ENCODE measurements around the gene PIP4K2C. TPM values are rescaled to one million over a fixed set of nuclear protein-coding genes. Genes with fewer than 3 reads are reported as not detected.

The PIP4K2C gene
- total and polyA plus RNA-seq, 2 donors (not counting 1 experiment from before 2014, with no cell fraction given), result 11.9 to 24.3 TPM

DNA sequence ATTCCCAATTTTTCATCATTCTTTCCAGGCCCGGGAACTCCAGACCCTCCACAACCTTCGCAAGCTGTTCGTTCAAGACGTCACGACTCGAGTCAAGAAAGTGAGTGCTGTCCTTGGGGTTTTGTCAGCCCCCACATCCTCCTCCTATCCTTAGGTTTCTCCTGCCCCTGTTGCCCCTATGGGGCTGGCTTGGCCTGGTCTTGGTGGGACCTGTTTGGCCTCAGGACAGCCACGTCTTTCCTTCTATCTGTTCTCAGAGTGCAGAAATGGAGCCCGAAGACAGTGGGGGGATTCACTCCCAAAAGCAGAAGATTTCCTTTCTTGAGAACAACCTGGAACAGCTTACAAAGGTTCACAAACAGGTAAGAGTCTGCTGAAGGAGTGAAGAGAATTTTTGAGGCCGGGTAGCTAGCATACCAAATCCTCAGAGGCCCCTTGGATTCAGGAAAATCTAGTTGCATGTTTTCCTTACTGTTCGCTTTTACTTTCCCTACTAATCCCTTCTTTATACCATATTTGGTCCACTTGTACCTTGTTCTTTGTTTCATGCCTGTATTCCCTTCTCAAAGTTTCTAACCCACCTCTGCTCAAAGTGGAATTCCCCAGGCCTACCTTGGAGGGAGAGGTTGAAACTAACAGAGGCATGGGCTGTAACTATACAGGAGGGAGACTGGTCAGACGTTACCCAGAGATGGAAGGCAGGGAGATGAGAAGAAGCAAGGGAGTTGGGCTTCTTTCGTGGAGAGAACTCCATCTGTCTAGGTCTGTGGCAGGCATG lies 12.8 kb upstream of the PIP4K2C start:
- no peaks in the 10 kb centered on the region for H3K27me3 ChIP-seq (ENCODE audit: control insufficient read depth, insufficient read depth, low read length)
- no peaks in the 10 kb centered on the region for H3K36me3 ChIP-seq (ENCODE audit: control insufficient read depth, insufficient read depth, low read length)
- DNase-seq (ENCODE audit: low read depth in 2 of 2), result no peak

DNA sequence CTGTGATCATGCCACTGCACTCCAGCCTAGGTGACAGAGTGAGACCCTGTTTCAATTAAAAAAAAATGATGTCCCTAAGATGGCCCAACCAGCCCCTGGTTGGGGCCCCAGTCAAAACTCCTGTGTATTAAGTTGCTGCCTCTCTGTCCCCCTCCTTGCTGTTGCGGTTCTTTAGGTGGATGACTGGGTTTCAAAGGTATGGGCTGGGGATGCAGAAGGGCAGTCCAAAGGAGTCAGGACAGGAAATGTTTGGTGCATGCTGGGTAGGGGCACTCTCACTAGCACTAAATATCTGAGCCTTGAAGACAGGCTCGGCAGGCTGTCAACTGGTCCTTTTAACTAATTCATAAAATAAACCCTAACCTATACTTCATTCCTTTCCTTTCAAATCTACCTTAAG lies 12.0 kb upstream of the PIP4K2C start:
- H3K9me3 ChIP-seq (ENCODE audit: control insufficient read depth, insufficient read depth, low read depth, low read length), result no peaks in the 10 kb centered on the region
- H3K27ac ChIP-seq (ENCODE audit: insufficient read depth, low read length), result no peak overlapping the region
- H2AFZ ChIP-seq (ENCODE audit: low read length), result no peak overlapping the region
- no peaks in the 10 kb centered on the region for H3K79me2 ChIP-seq (ENCODE audit: control insufficient read depth, insufficient read depth, low read length)
- no peaks in the 10 kb centered on the region for H3K36me3 ChIP-seq (ENCODE audit: control insufficient read depth, insufficient read depth, low read length)
- H4K20me1 ChIP-seq (ENCODE audit: control insufficient read depth, extremely low read depth, insufficient read depth, low read length), result no peaks in the 10 kb centered on the region
- TF ChIP-seq EZH2 (IDR thresholded peaks at IDR 0.05; ENCODE audit: low read length, missing control alignments), result no peak
- TF ChIP-seq, protein P1, sequence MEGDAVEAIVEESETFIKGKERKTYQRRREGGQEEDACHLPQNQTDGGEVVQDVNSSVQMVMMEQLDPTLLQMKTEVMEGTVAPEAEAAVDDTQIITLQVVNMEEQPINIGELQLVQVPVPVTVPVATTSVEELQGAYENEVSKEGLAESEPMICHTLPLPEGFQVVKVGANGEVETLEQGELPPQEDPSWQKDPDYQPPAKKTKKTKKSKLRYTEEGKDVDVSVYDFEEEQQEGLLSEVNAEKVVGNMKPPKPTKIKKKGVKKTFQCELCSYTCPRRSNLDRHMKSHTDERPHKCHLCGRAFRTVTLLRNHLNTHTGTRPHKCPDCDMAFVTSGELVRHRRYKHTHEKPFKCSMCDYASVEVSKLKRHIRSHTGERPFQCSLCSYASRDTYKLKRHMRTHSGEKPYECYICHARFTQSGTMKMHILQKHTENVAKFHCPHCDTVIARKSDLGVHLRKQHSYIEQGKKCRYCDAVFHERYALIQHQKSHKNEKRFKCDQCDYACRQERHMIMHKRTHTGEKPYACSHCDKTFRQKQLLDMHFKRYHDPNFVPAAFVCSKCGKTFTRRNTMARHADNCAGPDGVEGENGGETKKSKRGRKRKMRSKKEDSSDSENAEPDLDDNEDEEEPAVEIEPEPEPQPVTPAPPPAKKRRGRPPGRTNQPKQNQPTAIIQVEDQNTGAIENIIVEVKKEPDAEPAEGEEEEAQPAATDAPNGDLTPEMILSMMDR (conservative IDR thresholded peaks at IDR 0.05 in 1 of 2, IDR thresholded peaks at IDR 0.05 in 1 of 2; ENCODE audit: low read depth in 1 of 2, low read length in 2 of 2), result no peak
- peak in 1 of 2 donors; percentile 9 for DNase-seq (ENCODE audit: low read depth in 2 of 2)
- no peaks in the 10 kb centered on the region for H3K4me1 ChIP-seq (ENCODE audit: control insufficient read depth, extremely low read depth, insufficient read depth, low read length)
- no peaks in the 10 kb centered on the region for H3K27me3 ChIP-seq (ENCODE audit: control insufficient read depth, insufficient read depth, low read length)
- no peak overlapping the region for H3K4me3 ChIP-seq (replicated peaks in 1 of 4; ENCODE audit: control extremely low read depth in 1 of 4, insufficient read depth in 1 of 4, low read depth in 3 of 4, low read length in 4 of 4)
- no peak overlapping the region for H3K9ac ChIP-seq (ENCODE audit: insufficient read depth, low read length)
- no peak overlapping the region for H3K4me2 ChIP-seq (ENCODE audit: extremely low read depth, insufficient read depth, low read length)

More for the DNA sequence above, 12.8 kb upstream of the PIP4K2C start:
- Histone ChIP-seq H3K4me2 (ENCODE audit: extremely low read depth, insufficient read depth, low read length) (no peak overlapping the region), H3K4me1 (ENCODE audit: control insufficient read depth, extremely low read depth, insufficient read depth, low read length) (no peaks in the 10 kb centered on the region), H3K79me2 (ENCODE audit: control insufficient read depth, insufficient read depth, low read length) (no peaks in the 10 kb centered on the region), H3K9me3 (ENCODE audit: control insufficient read depth, insufficient read depth, low read depth, low read length) (no peaks in the 10 kb centered on the region), H3K9ac (ENCODE audit: insufficient read depth, low read length) (no peak overlapping the region), H3K4me3 (replicated peaks in 1 of 4; ENCODE audit: control extremely low read depth in 1 of 4, insufficient read depth in 1 of 4, low read depth in 3 of 4, low read length in 4 of 4) (no peak overlapping the region), H4K20me1 (ENCODE audit: control insufficient read depth, extremely low read depth, insufficient read depth, low read length) (no peaks in the 10 kb centered on the region), H2AFZ (ENCODE audit: low read length) (no peak overlapping the region), H3K27ac (ENCODE audit: insufficient read depth, low read length) (no peak overlapping the region)
- TF ChIP-seq, protein P1 (conservative IDR thresholded peaks at IDR 0.05 in 1 of 2, IDR thresholded peaks at IDR 0.05 in 1 of 2; ENCODE audit: low read depth in 1 of 2, low read length in 2 of 2), result no peak

DNA sequence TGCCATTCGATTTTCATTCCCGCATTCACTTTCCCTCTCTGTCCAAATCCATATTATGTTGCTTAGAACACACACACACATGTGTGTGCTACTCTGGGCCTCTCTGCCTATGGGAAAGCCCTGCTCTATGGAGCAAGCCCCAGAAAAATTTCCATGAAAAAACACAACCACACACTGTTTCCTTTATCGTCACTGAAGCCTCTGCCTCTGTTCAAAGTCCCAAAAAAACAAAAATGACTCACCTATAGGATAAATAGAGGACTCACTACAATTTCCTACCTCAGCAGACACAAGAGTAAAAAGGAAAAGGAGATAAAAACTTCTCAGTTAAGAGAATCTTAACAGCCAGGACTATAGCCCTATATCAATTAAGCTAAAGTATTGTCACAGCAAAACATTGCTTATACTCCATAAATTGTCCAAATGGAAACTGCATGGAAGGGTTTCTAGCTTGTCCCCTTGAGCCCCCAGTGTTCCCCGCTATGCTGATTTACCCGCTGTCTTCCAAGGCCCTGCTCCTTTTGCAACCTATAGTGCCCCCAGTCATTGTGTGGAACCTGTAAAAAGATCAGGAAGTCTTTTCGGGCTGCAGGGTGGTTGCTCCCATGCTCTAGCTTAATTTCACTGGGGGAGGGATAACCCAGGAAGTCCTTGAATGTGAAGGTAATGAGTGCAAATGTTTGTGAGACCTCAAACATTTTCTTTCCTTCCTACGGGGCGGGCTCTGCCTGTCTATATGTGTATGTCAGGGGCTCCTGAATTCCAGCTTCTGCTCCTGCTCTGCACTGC lies 11.1 kb upstream of the PIP4K2C start:
- no peaks in the 10 kb centered on the region for H3K36me3 ChIP-seq (ENCODE audit: control insufficient read depth, insufficient read depth, low read length)
- H3K27ac ChIP-seq (ENCODE audit: insufficient read depth, low read length), result no peak overlapping the region
- no peak for DNase-seq (ENCODE audit: low read depth in 2 of 2)
- H3K4me1 ChIP-seq (ENCODE audit: control insufficient read depth, extremely low read depth, insufficient read depth, low read length), result no peaks in the 10 kb centered on the region
- H4K20me1 ChIP-seq (ENCODE audit: control insufficient read depth, extremely low read depth, insufficient read depth, low read length), result no peaks in the 10 kb centered on the region
- no peak overlapping the region for H3K9ac ChIP-seq (ENCODE audit: insufficient read depth, low read length)
- H2AFZ ChIP-seq (ENCODE audit: low read length), result no peak overlapping the region
- no peaks in the 10 kb centered on the region for H3K9me3 ChIP-seq (ENCODE audit: control insufficient read depth, insufficient read depth, low read depth, low read length)
- H3K4me3 ChIP-seq (replicated peaks in 1 of 4; ENCODE audit: control extremely low read depth in 1 of 4, insufficient read depth in 1 of 4, low read depth in 3 of 4, low read length in 4 of 4), result no peak overlapping the region
- no peaks in the 10 kb centered on the region for H3K27me3 ChIP-seq (ENCODE audit: control insufficient read depth, insufficient read depth, low read length)
- H3K4me2 ChIP-seq (ENCODE audit: extremely low read depth, insufficient read depth, low read length), result no peak overlapping the region
- no peaks in the 10 kb centered on the region for H3K79me2 ChIP-seq (ENCODE audit: control insufficient read depth, insufficient read depth, low read length)
- TF ChIP-seq EZH2 (IDR thresholded peaks at IDR 0.05; ENCODE audit: low read length, missing control alignments), result no peak
- TF ChIP-seq, protein P1 (conservative IDR thresholded peaks at IDR 0.05 in 1 of 2, IDR thresholded peaks at IDR 0.05 in 1 of 2; ENCODE audit: low read depth in 1 of 2, low read length in 2 of 2), result no peak
